NCI-H345 (cell line): Measurements from ENCODE around the gene RPS25.
"Not testable (repeated sequence)": the region's sequence is repeated elsewhere in the genome, so short reads cannot be mapped to it uniquely, and the experiment has no call there.

Experiments
- DNase-seq: peaks from one replicate; lab custom pipeline; 2025; lab: John Stamatoyannopoulos, UW

RPS25 gene

GRCh38 chr11:119015054-119015611, 3.0 kb downstream of the RPS25 start:
- DNase-seq = no peak

DNA sequence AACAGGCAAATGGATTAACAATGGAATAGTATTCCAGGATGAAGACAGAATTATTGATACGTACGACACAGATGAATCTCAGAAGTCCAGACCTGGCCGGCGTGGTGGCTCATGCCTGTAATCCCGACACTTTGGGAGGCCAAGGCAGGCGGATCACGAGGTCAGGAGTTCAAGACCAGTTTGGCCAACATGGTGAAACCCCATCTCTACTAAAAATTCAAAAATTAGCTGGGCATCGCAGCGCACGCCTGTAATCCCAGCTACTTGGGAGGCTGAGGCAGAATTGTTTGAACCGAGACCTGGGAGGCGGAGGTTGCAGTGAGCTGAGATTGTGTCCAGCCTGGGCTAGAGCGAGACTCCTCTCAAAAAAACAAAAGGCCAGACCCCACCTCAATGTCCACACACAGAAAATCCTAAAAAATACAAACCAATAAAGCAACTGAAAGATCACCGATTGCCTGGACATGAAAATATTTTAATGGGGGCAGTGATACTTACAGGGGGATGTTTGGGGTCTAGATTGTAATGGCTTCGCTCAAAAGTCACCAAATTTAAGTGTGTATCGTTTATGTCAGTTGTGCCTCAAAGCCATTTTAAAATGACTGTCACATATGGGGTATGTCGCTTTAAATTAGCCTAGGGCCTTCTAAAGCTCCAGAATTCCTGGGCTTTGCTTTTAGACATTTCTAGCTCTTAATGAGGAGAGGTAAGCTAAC, 3.8 kb downstream of the RPS25 start:
- no peak for DNase-seq

- no peak for DNase-seq
Observed at GRCh38 chr11:119012629-119013170, 5.4 kb downstream of the RPS25 start.

- DNase-seq = no peak
Observed at GRCh38 chr11:119011476-119012053, 6.6 kb downstream of the RPS25 start.

GRCh38 chr11:119006656-119007055, 11.5 kb downstream of the RPS25 start:
- DNase-seq = no peak

DNA sequence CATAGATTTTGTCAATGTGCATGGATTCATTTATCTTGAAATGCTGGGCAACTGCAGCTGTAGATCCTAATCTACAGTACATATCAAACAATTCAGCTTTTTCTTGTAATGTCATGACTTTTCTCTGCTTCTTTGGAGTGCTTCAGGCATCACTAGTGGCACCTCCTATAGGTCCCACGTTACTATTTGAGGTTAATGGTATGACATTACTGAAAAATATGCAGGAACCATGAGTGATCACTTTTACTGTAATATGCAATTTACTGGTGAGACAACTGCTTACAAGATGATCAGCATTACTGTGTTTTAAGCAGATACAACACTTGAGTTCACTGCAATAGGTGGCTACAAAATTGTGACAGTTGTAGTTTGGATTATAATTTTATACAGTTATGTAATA, 17.2 kb downstream of the RPS25 start:
- DNase-seq = no peak

GRCh38 chr11:118998822-118999221, 19.3 kb downstream of the RPS25 start:
- no peak for DNase-seq

DNA sequence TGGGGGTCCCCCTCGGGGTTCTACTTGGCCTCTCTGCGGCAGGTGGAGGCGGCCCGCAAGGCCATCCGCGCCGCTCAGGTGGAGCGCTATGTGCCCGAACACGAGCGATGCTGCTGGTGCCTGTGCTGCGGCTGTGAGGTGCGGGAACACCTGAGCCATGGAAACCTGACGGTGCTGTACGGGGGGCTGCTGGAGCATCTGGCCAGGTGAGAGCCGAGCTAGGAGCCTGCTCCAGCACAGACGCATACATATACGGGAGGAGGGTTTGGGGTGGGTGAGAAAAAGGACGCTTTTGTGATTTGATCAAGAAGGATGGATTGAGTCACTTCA, 19.8 kb downstream of the RPS25 start:
- no peak for DNase-seq

GRCh38 chr11:118997627-118998387, 20.3 kb downstream of the RPS25 start, which contains the start of gene CENATAC:
TSS of gene CENATAC (plus strand) at chr11:118998138. CDS start at chr11:118998198, 60 bp downstream.
- DNase-seq = peak; percentile 94

GRCh38 chr11:118996926-118997626, 21.1 kb downstream of the RPS25 start:
- no peak for DNase-seq

- DNase-seq = not testable (repeated sequence)
Observed at GRCh38 chr11:118991486-118992038, 26.6 kb downstream of the RPS25 start.

- DNase-seq = peak; percentile 73
Observed at GRCh38 chr11:118988280-118988679, 29.9 kb downstream of the RPS25 start.

DNA sequence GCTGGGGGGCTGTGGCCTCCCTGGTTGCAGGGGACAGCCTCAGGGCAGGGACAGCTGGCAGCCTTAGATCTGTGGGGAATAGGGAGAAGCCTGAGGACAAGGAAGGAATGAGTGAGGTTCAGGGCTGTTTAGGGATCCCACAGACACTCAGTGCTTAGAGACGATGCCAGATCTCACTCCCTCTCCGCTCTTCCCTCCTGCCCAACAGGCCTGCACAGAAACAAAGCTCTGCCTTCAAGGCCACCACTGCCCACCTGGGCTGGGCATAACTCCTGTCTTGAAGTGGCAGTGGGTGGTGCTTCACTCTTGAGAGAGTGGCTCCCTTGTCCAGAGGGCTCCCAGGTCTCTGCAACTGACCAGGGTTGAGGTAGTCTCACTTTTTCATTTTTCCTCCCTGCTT, 33.3 kb downstream of the RPS25 start:
- DNase-seq = no peak

- DNase-seq = not testable (repeated sequence)
Observed at GRCh38 chr11:118984337-118984736, 33.8 kb downstream of the RPS25 start.

- DNase-seq = no peak
Observed at GRCh38 chr11:118980191-118980881, 37.8 kb downstream of the RPS25 start.

DNA sequence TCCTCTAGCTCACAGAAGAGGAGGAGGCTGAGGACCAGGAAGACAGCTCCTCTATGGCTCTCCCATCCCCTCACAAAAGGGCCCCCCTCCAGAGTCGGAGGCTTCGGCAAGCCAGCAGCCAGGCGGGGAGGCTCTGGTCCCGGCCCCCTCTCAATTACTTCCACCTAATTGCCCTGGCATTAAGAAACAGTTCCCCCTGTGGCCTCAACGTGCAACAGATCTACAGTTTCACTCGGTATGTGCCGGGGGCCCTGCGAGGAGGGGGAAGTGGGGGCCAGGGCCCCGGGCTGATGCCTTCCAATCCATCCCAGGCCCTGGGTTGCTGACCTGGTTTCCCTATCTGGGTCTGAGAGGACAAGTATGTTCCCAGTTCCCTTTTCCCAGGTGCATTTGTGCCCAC, 38.7 kb downstream of the RPS25 start:
- no peak for DNase-seq

GRCh38 chr11:118975771-118976709, 42.1 kb downstream of the RPS25 start:
- peak; percentile 13 for DNase-seq

- no peak for DNase-seq
Observed at GRCh38 chr11:118973985-118974384, 44.2 kb downstream of the RPS25 start.

GRCh38 chr11:118971646-118972045, 46.5 kb downstream of the RPS25 start, which contains the start of gene FOXR1:
TSS of gene FOXR1 (plus strand) at chr11:118971761. CDS start at chr11:118971932, 171 bp downstream.
- no peak for DNase-seq

DNA sequence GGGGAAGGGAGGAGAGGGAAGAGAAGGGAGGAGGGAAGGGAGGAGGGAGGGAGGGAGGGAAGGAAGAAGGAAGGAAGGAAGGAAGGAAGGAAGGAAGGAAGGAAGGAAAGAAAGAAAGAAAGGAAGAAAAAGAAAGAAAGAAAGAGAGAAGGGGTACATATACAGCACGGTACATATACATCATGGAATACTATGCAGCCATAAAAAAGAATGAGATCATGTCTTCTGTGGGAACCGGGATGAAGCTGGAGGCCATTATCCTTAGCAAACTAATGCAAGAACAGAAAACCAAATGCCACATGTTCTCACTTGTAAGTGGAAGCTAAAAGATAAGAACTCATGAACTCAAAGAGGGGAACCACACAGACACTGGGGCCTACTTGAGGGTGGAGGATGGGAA, 48.6 kb downstream of the RPS25 start:
- DNase-seq = not testable (repeated sequence)
